ENCODE measurements around the gene GSK3A. TPM values are rescaled to one million over a fixed set of nuclear protein-coding genes. Genes with fewer than 3 reads are reported as not detected.

GSK3A gene
- total RNA-seq, 2 donors from 2014 or later = 12.5 to 14.5 TPM

DNA sequence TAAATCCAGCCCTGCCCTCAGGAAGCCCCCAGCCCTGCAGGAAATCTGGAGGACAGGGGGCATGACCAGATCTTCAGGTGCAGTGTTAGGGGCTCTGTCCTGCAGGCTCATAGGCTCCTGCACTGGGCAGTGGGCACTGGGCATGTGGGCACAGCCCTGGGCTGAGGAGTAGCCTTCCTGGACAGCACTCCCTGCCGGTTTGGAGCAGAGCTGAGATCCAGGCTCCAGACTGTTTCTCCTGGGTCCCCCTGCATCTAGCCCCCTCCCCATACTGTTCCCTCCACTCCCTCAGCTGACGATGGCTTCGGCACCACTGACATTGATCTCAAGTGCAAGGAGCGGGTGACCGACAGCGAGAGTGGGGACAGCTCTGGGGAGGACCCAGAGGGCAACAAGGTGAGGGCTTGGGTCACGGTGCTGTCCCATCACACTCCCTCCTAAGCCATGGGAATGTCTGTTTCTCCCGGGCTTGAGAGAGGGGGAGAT is 47.2 kb upstream of the GSK3A start:
- Histone ChIP-seq H3K9me3 (no peaks in the 10 kb centered on the region), H3K4me3 (no peak overlapping the region), H3K27ac (no peak overlapping the region), H3K27me3 (no peaks in the 10 kb centered on the region), H3K36me3 (replicated peaks in 1 of 2; ENCODE audit: insufficient read depth in 1 of 2, low read depth in 2 of 2) (peaks cover 17 to 30% of the 10 kb centered on the region in 2 donors), H3K4me1 (peaks cover 23% of the 10 kb centered on the region)
- TF ChIP-seq, protein P1, sequence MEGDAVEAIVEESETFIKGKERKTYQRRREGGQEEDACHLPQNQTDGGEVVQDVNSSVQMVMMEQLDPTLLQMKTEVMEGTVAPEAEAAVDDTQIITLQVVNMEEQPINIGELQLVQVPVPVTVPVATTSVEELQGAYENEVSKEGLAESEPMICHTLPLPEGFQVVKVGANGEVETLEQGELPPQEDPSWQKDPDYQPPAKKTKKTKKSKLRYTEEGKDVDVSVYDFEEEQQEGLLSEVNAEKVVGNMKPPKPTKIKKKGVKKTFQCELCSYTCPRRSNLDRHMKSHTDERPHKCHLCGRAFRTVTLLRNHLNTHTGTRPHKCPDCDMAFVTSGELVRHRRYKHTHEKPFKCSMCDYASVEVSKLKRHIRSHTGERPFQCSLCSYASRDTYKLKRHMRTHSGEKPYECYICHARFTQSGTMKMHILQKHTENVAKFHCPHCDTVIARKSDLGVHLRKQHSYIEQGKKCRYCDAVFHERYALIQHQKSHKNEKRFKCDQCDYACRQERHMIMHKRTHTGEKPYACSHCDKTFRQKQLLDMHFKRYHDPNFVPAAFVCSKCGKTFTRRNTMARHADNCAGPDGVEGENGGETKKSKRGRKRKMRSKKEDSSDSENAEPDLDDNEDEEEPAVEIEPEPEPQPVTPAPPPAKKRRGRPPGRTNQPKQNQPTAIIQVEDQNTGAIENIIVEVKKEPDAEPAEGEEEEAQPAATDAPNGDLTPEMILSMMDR (IDR thresholded peaks at IDR 0.05) = no peak
- TF ChIP-seq POLR2A (IDR thresholded peaks at IDR 0.05) = no peak
- WGBS, 2 donors = 91 to 96% methylated on average over 7 to 8 of the region's 8 CpGs
- intact Hi-C loops (cut with DNase I) = loop anchor here (5.0 kb wide), 1 partner anchor 42 kb away; no protein-coding TSS in a partner anchor
- DNase-seq (no peak), ATAC-seq (no peak)

DNA sequence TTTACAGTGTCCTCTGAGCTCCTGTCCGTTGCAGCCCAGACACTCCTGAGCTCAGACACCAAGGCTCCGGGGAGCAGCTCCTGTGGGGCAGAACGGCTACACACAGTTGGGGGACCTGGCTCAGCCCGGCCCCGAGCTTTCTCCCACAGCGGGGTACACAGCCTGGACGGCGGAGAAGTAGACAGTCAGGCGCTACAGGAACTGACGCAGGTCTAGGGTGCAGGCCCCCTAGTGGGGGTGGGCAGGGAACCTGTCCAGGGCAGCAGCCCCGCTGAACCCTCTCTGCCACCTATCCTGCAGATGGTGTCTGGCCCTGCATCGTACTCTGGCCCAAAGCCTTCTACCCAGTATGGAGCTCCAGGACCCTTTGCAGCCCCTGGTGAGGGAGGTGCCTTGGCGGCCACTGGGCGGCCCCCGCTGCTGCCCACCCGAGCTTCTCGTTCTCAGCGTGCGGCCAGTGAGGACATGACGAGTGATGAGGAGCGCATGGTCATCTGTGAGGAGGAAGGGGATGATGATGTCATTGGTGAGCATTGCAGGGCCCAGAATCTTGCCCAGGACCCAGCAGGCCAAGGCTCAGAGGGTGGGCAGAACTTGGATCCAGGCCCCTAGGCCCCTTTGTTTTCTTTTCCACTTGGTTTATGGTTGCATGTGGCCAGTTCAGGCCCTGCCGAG is 46.6 kb upstream of the GSK3A start:
- Histone ChIP-seq H3K4me3 (no peak overlapping the region), H3K27ac (no peak overlapping the region), H3K4me1 (peaks cover 25% of the 10 kb centered on the region), H3K27me3 (no peaks in the 10 kb centered on the region), H3K36me3 (replicated peaks in 1 of 2; ENCODE audit: insufficient read depth in 1 of 2, low read depth in 2 of 2) (peaks cover 17 to 30% of the 10 kb centered on the region in 2 donors), H3K9me3 (no peaks in the 10 kb centered on the region)
- 87 to 90% methylated on average over 9 to 22 of the region's 22 CpGs for WGBS, 2 donors
- intact Hi-C loops (cut with DNase I) = no loop called here
- DNase-seq = no peak
- no peak for ATAC-seq
- TF ChIP-seq, protein P1 (IDR thresholded peaks at IDR 0.05) = no peak
- TF ChIP-seq POLR2A (IDR thresholded peaks at IDR 0.05) = no peak

DNA sequence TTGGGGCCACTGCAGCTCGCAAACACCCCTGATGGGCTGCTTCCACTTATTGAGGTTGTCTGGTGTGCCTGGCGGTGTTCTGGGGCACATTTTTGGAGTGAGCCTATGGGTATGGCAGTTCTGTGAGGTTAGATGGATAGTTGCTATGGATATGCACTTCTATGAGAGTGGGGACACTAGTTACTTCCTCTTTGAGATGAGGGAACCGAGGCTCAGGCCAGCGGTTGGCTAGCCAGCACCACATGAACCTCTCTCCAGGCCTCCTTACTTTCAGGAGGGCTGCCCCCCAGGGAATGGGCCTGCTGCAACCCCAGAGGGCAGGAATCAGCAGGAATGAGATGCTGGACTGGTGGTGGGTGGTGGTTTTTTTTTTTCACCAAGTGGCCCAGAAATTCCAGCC is 46.0 kb upstream of the GSK3A start:
- Histone ChIP-seq H3K4me3 (no peak overlapping the region), H3K27me3 (no peaks in the 10 kb centered on the region), H3K9me3 (no peaks in the 10 kb centered on the region), H3K4me1 (peaks cover 27% of the 10 kb centered on the region), H3K27ac (no peak overlapping the region), H3K36me3 (replicated peaks in 1 of 2; ENCODE audit: insufficient read depth in 1 of 2, low read depth in 2 of 2) (peaks cover 17 to 28% of the 10 kb centered on the region in 2 donors)
- 70 to 78% methylated on average over 4 of the region's 4 CpGs for WGBS, 2 donors
- intact Hi-C loops (cut with DNase I) = no loop called here
- no peak for TF ChIP-seq POLR2A (IDR thresholded peaks at IDR 0.05)
- TF ChIP-seq, protein P1 (IDR thresholded peaks at IDR 0.05) = no peak
- DNase-seq = no peak
- no peak for ATAC-seq

- no peak for TF ChIP-seq POLR2A (IDR thresholded peaks at IDR 0.05)
- TF ChIP-seq, protein P1 (IDR thresholded peaks at IDR 0.05) = no peak
- no peak for DNase-seq
- intact Hi-C loops (cut with DNase I) = no loop called here
- H3K4me3 ChIP-seq = no peak overlapping the region
- no peak overlapping the region for H3K27ac ChIP-seq
- WGBS, 2 donors = 89 to 97% methylated on average over 7 to 10 of the region's 10 CpGs
- no peak for ATAC-seq
- H3K9me3 ChIP-seq = no peaks in the 10 kb centered on the region
- H3K36me3 ChIP-seq (replicated peaks in 1 of 2; ENCODE audit: insufficient read depth in 1 of 2, low read depth in 2 of 2) = peaks cover 17 to 28% of the 10 kb centered on the region in 2 donors
- H3K4me1 ChIP-seq = peaks cover 33% of the 10 kb centered on the region
- H3K27me3 ChIP-seq = no peaks in the 10 kb centered on the region
Observed at GRCh38 chr19:42287827-42288107, 45.4 kb upstream of the GSK3A start.

Data from body of pancreas (tissue), 4 donors.